ACHN (cell line): Measurements from ENCODE around the gene PDGFRB.

Experiments
- DNase-seq: peaks from one replicate; pipeline ENCODE4 v3.0.0-alpha.2; 2015
- in situ Hi-C: cut with HindIII; loops from 2 replicates; pipeline ENCODE4 v1.10.0; 2017; ENCODE audit warnings: low sequenced_read_pairs, low pct_ligation_motif_present, low pct_unique_long_range_greater_than_20kb

The PDGFRB gene

GRCh38 chr5:150137997-150138396 is 17.6 kb downstream of the PDGFRB start:
- in situ Hi-C loops = no loop called here
- DNase-seq = no peak

DNA sequence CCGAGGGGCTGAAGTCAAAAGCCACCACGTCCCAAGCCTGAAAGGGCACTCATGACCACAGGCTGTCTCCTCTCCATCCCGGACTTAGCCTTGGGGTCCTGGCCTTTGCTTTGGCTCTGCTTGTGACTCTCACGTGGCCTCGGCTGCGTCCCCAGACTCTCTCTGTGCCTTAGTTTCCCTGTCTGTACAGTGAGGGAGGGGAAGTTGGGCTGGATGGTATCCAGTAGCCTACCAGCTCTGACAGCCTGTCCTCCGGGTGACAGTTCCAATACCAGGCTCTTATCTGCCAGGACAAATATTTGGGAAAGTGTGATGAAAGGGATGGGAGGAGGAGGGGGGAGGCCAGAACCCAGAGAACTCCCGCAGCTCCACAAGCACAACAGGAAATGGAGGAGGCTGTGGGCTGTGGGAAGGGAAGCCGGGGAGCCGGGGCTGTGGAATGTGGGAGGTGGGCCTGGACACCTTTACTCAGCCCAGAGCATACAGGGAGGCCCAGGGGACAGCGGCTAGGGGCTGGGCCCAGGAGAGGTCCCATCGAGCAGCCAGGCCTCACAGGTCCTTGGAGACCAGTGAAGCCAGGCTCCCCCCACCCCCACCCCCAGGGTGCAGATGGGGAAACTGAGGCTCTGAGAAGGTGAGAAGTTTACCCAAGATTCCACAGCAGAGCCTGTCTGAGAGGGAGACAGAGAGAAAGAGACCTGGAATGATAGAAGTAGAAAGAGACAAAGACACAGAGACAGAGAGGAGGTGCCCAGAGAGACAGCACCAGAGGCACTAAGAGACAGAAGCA is 18.3 kb downstream of the PDGFRB start:
- DNase-seq = no peak
- in situ Hi-C loops = no loop called here

DNA sequence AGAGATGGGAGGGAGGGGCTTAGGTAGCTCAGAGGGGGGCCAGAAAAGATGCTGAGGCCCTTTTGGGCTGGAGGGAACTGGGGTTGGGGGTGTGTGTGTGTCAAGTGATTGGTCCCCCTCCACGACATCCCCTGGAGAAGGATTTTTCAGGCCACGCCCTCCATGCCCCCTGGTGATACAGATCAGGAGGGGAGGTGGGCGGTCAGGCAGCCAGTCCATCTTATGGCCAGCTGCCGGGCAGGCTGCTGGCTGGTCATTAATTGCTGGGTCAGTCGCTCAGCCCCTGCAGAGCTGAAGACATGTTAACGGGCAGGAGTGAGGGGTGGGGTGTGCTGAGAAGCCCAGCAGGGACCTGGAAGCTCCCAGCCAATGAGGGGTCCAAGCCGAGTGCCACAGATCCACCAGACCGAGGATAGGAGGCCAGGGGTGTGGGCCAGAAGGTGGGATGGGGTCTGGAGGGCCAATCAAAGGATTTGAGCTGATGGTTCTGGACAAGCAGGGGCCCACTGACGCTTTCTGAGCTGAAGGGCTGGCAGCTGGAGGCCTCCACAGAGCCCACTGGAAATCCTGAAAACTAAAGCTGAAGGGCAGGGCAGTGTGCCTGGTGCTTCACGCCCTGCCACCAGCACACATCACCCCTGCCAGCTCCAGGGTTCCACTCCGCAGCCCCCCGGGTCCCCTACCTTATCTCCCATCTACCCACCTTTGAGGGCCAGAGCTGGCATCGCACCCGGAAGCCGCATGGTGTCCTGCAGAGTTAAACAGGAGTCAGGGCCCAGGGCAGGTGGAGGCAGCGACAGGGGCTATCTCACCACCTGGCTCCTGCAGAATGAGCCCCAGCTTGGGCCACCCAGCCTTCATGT is 19.1 kb downstream of the PDGFRB start:
- DNase-seq = no peak
- in situ Hi-C loops = no loop called here

GRCh38 chr5:150135557-150136304 is 19.9 kb downstream of the PDGFRB start:
- in situ Hi-C loops = no loop called here
- no peak for DNase-seq

- no peak for DNase-seq
- in situ Hi-C loops = no loop called here
These were observed 21.5 kb downstream of the PDGFRB start for GRCh38 chr5:150134198-150134588.

DNA sequence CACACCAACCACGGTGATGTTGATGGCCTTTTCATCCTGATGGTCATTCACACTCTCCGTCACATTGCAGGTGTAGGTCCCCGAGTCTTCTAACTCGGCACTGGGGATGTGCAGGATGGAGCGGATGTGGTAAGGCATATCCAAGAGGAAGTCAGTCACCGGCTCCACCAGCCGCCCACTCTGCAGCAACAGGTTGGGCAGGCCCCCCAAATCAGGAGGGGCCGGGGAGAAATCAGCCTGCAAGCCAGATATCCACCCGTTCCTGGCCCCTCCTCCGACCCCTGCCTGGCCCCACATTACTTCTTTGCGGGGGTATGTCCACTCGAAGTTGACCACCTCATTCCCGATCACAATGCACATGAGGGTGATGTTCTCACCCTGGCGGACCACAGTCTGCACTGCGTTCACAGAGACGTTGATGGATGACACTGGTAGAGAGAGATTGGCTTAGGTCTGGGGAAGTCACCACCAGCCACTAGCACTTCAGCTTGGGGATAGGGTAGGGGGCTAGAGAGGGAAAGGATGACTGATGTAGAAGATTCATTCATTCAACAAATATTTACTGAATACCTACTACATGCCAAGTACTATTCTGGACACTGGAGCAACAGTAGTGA is 22.0 kb downstream of the PDGFRB start:
- no peak for DNase-seq
- in situ Hi-C loops = no loop called here

- in situ Hi-C loops = no loop called here
- no peak for DNase-seq
These were observed 22.9 kb downstream of the PDGFRB start for GRCh38 chr5:150132740-150133139.

- in situ Hi-C loops = no loop called here
These were observed 23.5 kb downstream of the PDGFRB start for GRCh38 chr5:150131978-150132694.

DNA sequence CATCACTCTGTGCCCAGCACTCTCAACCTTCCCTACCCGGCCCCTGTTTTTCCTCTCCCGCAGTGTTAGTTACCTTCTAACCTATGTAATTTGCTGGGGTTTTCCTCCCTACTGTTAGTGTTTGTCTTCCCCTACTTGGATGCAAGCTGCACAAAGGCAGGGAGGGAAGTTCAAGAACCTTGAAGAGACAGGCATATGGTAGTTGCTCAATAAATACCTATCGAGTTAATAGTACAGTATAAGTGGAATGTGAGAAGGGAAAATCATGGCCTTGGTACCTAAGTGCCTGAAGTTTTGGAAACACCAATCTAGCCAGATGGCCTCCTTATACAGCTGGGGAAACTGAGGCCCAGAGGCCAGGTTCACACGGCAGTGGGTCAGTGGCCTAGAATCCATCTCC is 24.2 kb downstream of the PDGFRB start:
- no peak for DNase-seq
- in situ Hi-C loops = no loop called here

More at GRCh38 chr5:150131978-150132694, 23.5 kb downstream of the PDGFRB start:
- no peak for DNase-seq

GRCh38 chr5:150130493-150130922 is 25.1 kb downstream of the PDGFRB start:
- no peak for DNase-seq
- in situ Hi-C loops = no loop called here

DNA sequence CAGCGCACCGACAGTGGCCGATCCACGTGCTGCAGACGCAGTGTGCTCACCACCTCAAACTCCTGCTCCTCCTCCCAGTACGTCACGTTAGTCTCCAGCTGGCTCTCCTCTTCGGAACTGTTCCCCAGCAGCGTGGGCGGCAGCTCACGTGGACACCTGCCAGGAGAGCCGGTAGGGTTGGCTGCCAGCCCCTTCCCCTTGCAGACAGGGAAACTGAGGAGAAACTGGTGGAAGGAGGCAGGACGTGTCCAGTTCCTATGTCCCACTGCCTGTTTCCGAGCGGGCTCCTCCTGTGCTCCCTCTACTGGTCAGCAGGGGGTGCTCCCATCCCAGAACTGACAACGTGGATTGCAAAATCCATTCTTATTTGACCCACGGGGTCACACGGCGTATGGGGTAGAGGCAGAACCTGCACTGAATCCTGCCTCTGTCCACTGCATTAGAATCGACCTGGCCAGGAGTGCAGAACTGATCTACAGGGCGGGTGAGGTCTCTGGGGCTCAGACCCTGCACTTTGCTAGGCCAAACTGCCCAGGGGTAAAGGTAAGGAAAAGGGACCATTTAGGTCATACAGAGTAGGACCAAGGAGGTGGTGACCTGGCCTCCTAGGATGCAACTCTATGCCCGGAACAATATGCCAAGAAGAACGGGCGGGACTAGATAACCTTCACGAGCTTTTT is 25.7 kb downstream of the PDGFRB start:
- in situ Hi-C loops = no loop called here
- peak; percentile 64 for DNase-seq

DNA sequence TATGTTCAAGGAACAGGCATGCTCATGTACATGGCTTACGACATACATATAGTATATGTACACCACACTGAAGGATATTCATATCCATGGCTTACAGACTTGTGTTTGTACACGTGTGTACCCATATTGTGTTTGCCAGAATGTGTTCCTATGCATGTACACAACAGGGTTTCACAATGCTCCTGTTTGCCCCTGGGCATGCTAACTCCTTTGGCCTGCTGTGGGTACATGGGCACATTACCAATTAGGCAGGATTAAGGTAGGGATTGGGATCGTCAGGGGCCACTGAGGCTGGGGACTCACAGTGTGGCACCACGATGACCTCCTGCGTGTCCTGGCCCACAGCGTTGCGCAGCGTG is 26.2 kb downstream of the PDGFRB start:
- in situ Hi-C loops = no loop called here
- DNase-seq = no peak

- in situ Hi-C loops = no loop called here
- DNase-seq = no peak
These were observed 28.8 kb downstream of the PDGFRB start for GRCh38 chr5:150126921-150127265.

DNA sequence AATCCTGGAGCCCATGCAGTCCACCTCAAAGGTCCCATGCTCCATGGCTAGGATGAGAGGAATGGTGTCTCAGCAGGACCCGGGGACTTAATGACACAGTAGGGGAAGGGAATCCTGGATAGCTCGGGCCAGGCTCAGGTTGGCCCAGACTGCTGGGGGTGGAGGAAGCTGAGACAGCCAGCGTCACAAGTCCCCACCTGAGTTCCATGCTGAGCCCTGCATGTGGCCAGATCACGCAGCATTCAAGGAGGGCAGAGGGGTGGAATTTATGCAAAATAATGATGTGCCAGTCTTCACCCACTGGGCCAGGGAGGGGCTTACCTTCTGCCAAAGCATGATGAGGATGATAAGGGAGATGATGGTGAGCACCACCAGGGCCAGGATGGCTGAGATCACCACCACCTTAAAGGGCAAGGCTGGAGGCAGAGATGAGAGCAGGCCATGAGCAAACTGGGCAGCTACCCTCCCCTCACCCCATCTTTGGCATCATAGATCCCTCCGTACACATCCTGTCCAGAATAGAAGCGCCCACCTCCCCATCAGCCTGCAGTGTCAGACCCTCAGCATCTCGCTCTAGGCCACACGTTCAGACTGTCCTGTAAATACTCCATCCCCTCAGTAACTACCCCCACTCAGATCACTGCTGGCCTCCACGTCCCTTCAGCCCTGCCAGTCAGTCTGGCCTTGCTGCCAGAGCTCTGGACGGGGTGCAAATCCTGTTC is 29.3 kb downstream of the PDGFRB start:
- no peak for DNase-seq
- in situ Hi-C loops = no loop called here

DNA sequence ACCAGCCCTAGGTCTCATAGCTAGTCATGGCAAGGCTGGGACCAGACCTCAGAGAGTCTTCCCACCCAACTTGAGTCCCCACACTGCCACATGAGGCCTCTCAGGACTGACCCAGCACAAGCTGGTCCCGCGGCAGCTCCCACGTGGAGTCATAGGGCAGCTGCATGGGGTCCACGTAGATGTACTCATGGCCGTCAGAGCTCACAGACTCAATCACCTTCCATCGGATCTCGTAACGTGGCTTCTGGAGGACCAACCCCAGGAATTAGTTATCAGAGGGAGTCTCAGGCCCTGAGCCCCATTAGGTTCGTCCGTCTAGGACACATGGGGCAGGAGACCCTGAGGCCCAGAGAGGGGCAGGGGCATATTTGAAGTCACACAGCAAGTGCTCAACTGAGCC is 30.3 kb downstream of the PDGFRB start:
- DNase-seq = no peak
- in situ Hi-C loops = no loop called here

GRCh38 chr5:150124596-150124995 is 31.0 kb downstream of the PDGFRB start:
- in situ Hi-C loops = no loop called here
- DNase-seq = no peak

DNA sequence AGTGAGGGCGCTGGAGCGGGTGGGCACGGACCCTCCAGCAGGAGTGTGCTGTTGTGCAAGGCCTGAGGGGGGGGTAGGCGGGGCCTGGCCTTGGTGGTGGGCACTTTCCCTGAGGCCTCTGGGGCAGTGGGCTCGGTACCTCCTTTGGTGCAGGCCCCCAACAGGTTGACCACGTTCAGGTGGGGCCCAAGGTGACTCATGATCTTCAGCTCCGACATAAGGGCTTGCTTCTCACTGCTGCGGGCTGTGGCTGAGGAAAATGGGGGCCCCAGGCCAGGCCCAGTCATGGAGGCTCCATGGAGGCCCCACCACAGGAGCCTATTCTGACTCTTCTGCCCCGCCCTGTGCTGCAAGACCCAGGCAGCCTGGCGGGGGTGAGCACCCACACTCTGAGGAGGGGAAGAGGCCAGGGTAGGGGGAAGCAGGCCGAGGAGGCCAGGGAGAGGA is 31.5 kb downstream of the PDGFRB start:
- no peak for DNase-seq
- in situ Hi-C loops = no loop called here
